Stimulated activated CD4-positive, alpha-beta T cell treated with anti-CD3 and anti-CD28 coated beads, Interleukin-4, amount 100 ng/mL, for 1 hour (primary cell): ENCODE data around the gene REXO4.

ENCODE experiments used
- DNase-seq: peaks from one replicate; pipeline ENCODE4 v3.0.0-alpha.2; 2020

Gene REXO4

DNA sequence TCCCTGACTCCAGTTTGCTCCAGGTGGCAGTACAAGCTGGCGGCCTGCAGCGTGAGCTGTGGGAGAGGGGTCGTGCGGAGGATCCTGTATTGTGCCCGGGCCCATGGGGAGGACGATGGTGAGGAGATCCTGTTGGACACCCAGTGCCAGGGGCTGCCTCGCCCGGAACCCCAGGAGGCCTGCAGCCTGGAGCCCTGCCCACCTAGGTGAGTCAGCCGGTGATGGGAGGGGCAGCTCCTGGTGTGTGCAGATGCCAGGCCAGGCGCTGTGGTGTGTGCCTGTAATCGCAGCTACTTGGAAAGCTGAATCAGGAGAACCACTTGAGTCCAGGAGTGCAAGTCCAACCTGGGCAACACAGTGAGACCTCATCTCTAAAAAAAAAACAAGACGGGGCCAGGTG is 31.9 kb upstream of the REXO4 start:
- DNase-seq, result no peak

GRCh38 chr9:133448487-133448972 is 30.7 kb upstream of the REXO4 start:
- no peak for DNase-seq

GRCh38 chr9:133445293-133445969 is 27.6 kb upstream of the REXO4 start:
- no peak for DNase-seq

DNA sequence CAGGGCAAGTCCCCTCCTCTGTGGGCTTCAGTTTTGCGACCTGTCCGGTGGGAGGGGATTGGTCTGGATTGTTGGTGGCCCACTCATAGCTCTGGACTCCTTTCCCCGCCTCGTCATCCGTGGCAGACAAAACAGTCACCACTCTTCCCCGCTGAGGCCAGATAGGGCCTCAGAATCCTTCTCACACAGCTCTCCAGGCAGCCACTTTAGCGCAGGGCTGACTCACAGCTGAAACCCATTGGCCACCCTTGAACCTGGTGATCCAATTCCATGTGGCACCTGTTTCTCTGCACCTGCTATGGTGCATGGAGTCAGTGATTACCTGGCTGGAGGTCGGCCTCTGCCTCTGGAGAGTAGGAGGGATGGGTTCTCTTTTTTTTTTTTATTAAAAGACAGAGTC is 26.2 kb upstream of the REXO4 start:
- no peak for DNase-seq

GRCh38 chr9:133443248-133443647 is 25.4 kb upstream of the REXO4 start:
- no peak for DNase-seq

DNA sequence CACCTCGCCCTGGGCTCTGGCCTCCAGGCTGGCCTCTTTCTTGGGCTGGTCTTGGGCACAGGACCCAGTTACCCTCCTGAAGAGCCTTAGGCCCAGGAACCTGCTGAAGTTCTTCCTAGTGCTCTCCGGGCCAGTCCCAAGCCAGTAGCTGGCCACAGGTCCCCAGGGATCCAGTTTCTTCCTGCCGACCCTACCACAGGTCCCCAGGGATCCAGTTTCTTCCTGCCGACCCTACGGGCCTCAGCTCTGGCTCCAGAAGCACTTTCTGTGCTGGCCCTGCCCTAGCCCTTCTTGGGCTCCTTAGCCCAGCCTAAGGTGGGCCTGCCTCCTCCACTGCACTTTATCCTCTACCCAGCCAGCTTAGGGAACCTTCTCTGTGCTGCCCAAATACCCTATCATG is 23.8 kb upstream of the REXO4 start:
- DNase-seq, result no peak

GRCh38 chr9:133440874-133441273 is 23.1 kb upstream of the REXO4 start:
- DNase-seq, result no peak

- DNase-seq, result no peak
These were observed 21.5 kb upstream of the REXO4 start for GRCh38 chr9:133439337-133439736.

DNA sequence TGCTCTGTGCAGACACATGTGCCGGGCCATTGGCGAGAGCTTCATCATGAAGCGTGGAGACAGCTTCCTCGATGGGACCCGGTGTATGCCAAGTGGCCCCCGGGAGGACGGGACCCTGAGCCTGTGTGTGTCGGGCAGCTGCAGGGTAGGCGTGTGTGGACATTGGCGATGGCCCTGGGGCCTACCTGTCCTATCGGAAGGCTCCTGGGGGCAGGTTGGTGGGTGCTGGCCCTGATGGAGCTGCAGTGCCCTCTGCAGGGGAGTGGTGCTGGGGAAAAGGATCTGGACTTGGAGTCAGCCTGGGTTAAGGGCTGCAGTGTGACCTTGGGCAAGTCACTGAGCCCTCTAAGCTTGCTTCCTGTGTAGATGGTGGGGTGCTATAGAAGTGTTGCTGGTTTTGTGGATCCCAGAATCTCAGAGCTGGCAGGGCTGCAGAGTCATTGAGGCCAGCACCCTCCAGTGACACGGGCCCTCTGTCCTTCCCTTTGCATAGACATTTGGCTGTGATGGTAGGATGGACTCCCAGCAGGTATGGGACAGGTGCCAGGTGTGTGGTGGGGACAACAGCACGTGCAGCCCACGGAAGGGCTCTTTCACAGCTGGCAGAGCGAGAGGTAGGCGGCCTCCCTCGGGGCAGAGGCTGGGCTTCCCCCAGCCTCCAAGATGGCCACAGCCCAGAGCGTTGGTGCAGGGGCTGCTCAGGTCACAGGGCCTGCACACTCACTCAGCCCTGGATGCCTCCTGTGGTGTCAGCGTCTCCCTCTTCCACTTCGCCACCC is 20.1 kb upstream of the REXO4 start:
- no peak for DNase-seq

GRCh38 chr9:133436681-133437080 is 18.9 kb upstream of the REXO4 start:
- no peak for DNase-seq

GRCh38 chr9:133433351-133433843 is 15.6 kb upstream of the REXO4 start:
- no peak for DNase-seq

DNA sequence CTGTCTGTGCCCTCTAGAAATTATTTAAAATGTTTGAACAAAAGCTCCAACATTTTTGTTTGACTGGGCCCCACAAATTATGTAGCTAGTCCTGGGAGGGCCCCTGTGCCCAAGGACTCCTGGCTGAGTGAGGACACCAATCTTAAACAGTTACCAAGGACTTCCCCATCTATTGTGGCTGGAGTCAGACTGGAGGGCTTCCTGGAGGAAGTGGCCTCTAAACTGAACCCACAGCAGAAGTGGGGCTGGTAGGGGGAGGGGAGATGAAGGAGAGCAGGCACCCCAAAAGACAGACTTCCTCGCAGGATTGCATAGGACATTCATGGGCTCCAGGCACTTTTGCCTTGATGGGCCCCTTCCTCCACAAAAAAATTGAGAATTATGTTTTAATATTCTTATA is 12.4 kb upstream of the REXO4 start:
- no peak for DNase-seq

- DNase-seq, result peak; percentile 33
These were observed 11.9 kb upstream of the REXO4 start for GRCh38 chr9:133429641-133430161.

- DNase-seq, result no peak
These were observed 11.4 kb upstream of the REXO4 start for GRCh38 chr9:133429214-133429613.

GRCh38 chr9:133428617-133429101 is 10.8 kb upstream of the REXO4 start:
- no peak for DNase-seq

- DNase-seq, result no peak
These were observed 10.0 kb upstream of the REXO4 start for GRCh38 chr9:133427658-133428348.

DNA sequence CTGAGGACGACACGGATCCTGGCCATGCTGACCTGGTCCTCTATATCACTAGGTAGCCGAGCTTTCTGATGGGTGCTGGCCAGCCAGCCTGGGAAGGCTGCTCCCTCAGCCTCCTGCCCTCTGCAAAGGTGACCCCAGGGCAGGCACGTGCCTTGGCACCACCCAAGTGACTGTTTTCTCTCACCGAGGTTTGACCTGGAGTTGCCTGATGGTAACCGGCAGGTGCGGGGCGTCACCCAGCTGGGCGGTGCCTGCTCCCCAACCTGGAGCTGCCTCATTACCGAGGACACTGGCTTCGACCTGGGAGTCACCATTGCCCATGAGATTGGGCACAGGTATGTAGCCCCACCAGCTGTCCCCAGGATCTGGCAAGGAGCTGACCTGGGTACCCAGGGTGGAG is 8.2 kb upstream of the REXO4 start:
- DNase-seq, result no peak

DNA sequence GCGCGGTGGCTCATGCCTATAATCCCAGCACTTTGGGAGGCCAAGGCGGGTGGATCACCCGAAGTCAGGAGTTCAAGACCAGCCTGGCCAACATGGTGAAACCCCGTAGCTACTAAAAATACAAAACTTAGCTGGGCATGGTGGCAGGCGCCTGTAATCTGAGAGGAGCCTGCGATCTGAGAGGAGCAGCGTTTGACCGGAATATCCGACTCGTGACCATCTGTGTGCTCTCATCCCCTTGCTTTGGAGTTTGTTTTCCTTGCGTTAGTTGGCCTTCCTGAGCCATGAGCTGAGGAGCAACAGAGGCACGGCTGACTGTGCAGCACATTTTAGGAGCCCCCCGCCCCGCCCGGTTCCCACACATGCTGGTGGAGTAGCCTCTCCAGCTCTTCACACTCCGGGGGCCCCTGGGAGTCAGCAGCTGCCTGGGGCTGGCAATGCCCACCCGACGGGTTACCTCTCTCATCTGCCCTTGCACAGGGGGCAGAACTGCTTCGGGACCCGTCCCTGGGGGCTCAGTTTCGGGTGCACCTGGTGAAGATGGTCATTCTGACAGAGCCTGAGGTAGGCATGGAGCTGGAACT is 7.3 kb upstream of the REXO4 start:
- DNase-seq, result no peak

GRCh38 chr9:133424187-133424586 is 6.4 kb upstream of the REXO4 start:
- no peak for DNase-seq

GRCh38 chr9:133423216-133423615 is 5.4 kb upstream of the REXO4 start:
- no peak for DNase-seq

GRCh38 chr9:133421615-133422542 is 4.1 kb upstream of the REXO4 start, which contains the start of gene ADAMTS13:
ADAMTS13 (plus strand) TSS chr9:133422367; CDS start chr9:133422444, 77 bp downstream.
- DNase-seq, result peak; percentile 13
